ENCODE measurements around the gene FAF2. TPM values are rescaled to one million over a fixed set of nuclear protein-coding genes. Genes with fewer than 3 reads are reported as not detected.

The FAF2 gene
- 37.9 and 41.2 TPM in 2 replicates for total RNA-seq

DNA sequence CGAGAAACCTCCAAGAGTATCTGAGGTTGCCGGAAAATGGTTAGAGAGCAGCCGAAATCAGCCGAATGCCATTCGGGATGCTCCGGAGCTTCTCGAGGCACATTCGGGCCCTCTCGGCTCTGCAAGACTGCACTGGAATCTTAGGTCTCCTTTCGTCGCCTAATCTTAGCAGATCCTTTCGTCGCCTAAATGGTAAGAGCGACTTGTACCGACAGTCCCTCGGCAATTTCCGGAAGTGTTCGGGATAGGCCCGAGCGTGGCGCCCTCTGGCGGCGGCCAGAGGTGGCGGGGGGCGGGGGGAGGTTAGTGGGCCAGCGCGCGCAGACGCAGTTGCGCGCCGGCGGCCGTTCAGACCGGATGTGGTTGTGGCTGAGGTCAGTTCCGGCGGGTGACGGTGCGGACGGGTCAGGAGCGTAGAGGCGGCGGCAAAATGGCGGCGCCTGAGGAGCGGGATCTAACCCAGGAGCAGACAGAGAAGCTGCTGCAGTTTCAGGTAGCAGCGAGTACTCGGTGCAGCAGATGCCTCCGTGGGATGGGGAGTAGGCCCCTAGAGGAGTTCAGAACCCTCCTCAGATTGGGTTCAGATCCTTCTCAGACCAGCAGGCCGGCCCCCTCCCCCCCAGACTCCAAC lies at the start of gene FAF2:
FAF2 (plus strand) TSS at position 408 of the 631 bp plus-strand sequence; CDS start at position 431, 23 bp downstream.

GRCh38 chr5:176415952-176416924 lies 31.9 kb upstream of the FAF2 start, which contains the start of gene CLTB:
TSS of gene CLTB (minus strand) at chr5:176416539. CDS start at chr5:176416363, 176 bp downstream.

DNA sequence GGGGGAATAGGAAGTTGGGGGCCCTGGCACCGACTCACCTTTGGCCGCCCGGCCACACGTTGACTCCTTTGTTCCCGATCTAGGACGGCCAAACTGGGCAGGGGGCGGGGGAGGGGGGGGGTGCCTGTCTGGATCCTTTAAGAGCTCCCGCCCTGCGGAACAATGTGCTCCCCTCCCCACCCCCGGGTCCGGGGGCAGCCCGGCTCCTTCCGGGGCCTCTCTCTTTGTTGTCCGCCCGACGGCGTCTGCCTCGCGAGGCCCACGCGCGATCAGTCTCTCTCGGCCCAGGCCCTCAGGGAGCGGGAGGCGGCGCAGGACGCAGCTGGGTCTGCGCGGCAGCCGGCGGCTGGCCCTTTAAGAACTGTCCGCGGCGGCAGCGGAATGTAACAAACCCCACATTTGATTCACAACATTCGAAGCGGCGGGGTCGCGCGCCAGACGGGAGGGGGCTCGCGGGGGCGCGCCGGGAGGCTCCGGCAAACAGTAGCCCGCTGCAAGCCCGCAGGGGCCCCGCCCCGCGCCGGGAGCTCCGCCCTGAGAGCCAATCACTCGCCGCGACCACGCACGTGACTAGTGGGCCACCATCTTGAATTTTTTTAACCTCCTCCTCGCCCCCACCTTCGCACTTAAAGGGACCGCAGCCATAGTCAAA lies 88.8 kb downstream of the FAF2 start, which contains the start of gene RNF44:
RNF44 (minus strand) TSS at position 501 of the 652 bp plus-strand sequence. CDS start 4,930 bp downstream, outside the sequence.

DNA sequence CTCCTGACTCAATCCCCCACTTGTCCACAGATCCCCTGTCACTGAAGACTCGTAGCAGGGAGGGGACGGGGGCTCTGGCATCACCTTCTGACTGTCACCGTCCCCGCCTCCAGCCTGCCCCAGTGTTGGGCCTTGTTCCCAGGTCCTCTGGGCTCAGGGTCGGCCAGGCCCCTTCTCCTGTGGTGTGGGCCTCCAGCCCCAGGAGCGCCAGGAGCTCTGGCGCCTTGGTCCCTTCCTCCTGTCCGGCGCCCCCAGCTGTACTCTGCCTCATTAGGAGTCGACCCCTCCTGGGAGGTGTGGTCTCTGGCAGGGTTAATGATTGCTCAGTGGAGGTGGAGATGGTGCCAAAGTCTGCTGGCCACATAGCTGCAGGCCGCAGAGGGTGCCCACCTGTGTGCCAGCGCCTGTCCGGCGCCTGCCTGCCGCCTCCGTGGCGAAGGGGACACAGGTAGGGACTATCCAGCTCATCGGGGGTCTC lies 100.8 kb downstream of the FAF2 start, which contains the start of gene CDHR2:
CDHR2 (plus strand) TSS at position 376 of the 478 bp plus-strand sequence. CDS start 16,011 bp downstream, outside the sequence.

Other genes starting within 250 kb of the FAF2 start
- gene SIMC1, start 210.0 kb upstream of the FAF2 start, total RNA-seq: 3.0 and 3.3 TPM in 2 replicates
- gene KIAA1191, start 86.6 kb upstream of the FAF2 start, total RNA-seq: 52.0 and 59.7 TPM in 2 replicates
- 7.5 and 7.9 TPM in 2 replicates for gene ARL10, start 82.9 kb upstream of the FAF2 start, total RNA-seq
- gene NOP16, start 59.8 kb upstream of the FAF2 start, total RNA-seq: 8.1 and 17.3 TPM in 2 replicates
- gene HIGD2A, start 59.6 kb upstream of the FAF2 start, total RNA-seq: 32.6 and 33.9 TPM in 2 replicates
- gene CLTB, start 31.8 kb upstream of the FAF2 start, total RNA-seq: 155 and 185 TPM in 2 replicates
- gene RNF44, start 89.0 kb downstream of the FAF2 start, total RNA-seq: 1.2 and 2.0 TPM in 2 replicates
- gene CDHR2, start 101.0 kb downstream of the FAF2 start, total RNA-seq: not detected in 2 replicates
- gene GPRIN1, start 161.8 kb downstream of the FAF2 start, total RNA-seq: 2.4 and 3.2 TPM in 2 replicates
- gene SNCB, start 182.1 kb downstream of the FAF2 start, total RNA-seq: 0.12 and 0.13 TPM in 2 replicates
- gene EIF4E1B, start 182.3 kb downstream of the FAF2 start, total RNA-seq: not detected in 2 replicates
- gene TSPAN17, start 199.1 kb downstream of the FAF2 start, total RNA-seq: 36.4 and 41.4 TPM in 2 replicates